ENCODE results near the gene APH1B.
"Not testable (repeated sequence)": the region's sequence is repeated elsewhere in the genome, so short reads cannot be mapped to it uniquely, and the experiment has no call there.

APH1B gene

GRCh38 chr15:63335543-63336240 lies 58.3 kb downstream of the APH1B start:
- FAIRE-seq, result no peak

- FAIRE-seq, result no peak
Observed at GRCh38 chr15:63337046-63337445, 59.6 kb downstream of the APH1B start.

GRCh38 chr15:63338170-63338569 lies 60.8 kb downstream of the APH1B start:
- no peak for FAIRE-seq

- FAIRE-seq, result no peak
Observed at GRCh38 chr15:63339006-63339766, 61.8 kb downstream of the APH1B start.

GRCh38 chr15:63339836-63340235 lies 62.4 kb downstream of the APH1B start:
- FAIRE-seq, result no peak

- FAIRE-seq, result no peak
Observed at GRCh38 chr15:63340353-63340752, 62.9 kb downstream of the APH1B start.

- FAIRE-seq, result no peak
Observed at GRCh38 chr15:63340878-63341277, 63.5 kb downstream of the APH1B start.

GRCh38 chr15:63341898-63342297 lies 64.5 kb downstream of the APH1B start:
- FAIRE-seq, result no peak

GRCh38 chr15:63342996-63343562 lies 65.7 kb downstream of the APH1B start:
- FAIRE-seq, result not testable (repeated sequence)

GRCh38 chr15:63344731-63345390 lies 67.5 kb downstream of the APH1B start:
- FAIRE-seq, result no peak

GRCh38 chr15:63345391-63345752 lies 68.0 kb downstream of the APH1B start:
- FAIRE-seq, result no peak

- no peak for FAIRE-seq
Observed at GRCh38 chr15:63347074-63347857, 69.9 kb downstream of the APH1B start.

GRCh38 chr15:63348392-63348791 lies 71.0 kb downstream of the APH1B start:
- FAIRE-seq, result no peak

GRCh38 chr15:63349156-63349555 lies 71.8 kb downstream of the APH1B start:
- no peak for FAIRE-seq

- no peak for FAIRE-seq
Observed at GRCh38 chr15:63349621-63350020, 72.2 kb downstream of the APH1B start.

- FAIRE-seq, result no peak
Observed at GRCh38 chr15:63350178-63350621, 72.8 kb downstream of the APH1B start.

- FAIRE-seq, result no peak
Observed at GRCh38 chr15:63351170-63351569, 73.8 kb downstream of the APH1B start.

- FAIRE-seq, result no peak
Observed at GRCh38 chr15:63352808-63353207, 75.4 kb downstream of the APH1B start.

GRCh38 chr15:63353261-63353660 lies 75.9 kb downstream of the APH1B start:
- FAIRE-seq, result no peak

GRCh38 chr15:63353887-63354286 lies 76.5 kb downstream of the APH1B start:
- no peak for FAIRE-seq

- FAIRE-seq, result no peak
Observed at GRCh38 chr15:63354821-63355650, 77.6 kb downstream of the APH1B start.

- FAIRE-seq, result no peak
Observed at GRCh38 chr15:63357061-63357460, 79.7 kb downstream of the APH1B start.

Data from TTC549 (cell line).